Spleen (tissue), 11 donors: ENCODE measurements around the gene IFT88. TPM values are rescaled to one million over a fixed set of nuclear protein-coding genes. Genes with fewer than 3 reads are reported as not detected.

Experiments
- DNase-seq: peaks from one replicate; pipeline ENCODE4 v3.0.0-alpha.2; 2020
- H3K27ac ChIP-seq, 8 donors: fragments of 200-600 bp; sonication (generic) in 7 of 8; 1 replicate in 4 of 8; 2 replicates in 4 of 8; pipeline versions ENCODE4 v1.5.0 to v1.8.0; 2016 to 2021; ENCODE audit warnings: inconsistent platforms in 4 of 8, mild to moderate bottlenecking in 4 of 8, moderate library complexity in 1 of 8
- H3K27me3 ChIP-seq, 7 donors: fragments of 200-600 bp; sonication (generic) in 6 of 7; replicated peaks in 1 of 7; 1 replicate in 4 of 7; 2 replicates in 3 of 7; pipeline versions ENCODE4 v1.5.0 to v1.8.0; 2016 to 2021; ENCODE audit warnings: inconsistent platforms in 3 of 7, mild to moderate bottlenecking in 1 of 7
- H3K36me3 ChIP-seq, 6 donors: fragments of 200-600 bp; sonication (generic) in 5 of 6; 1 replicate in 4 of 6; 2 replicates in 2 of 6; pipeline versions ENCODE4 v1.5.0 to v1.8.0; 2016 to 2021; ENCODE audit warnings: inconsistent platforms in 2 of 6
- H3K4me1 ChIP-seq, 6 donors: fragments of 200-600 bp; sonication (generic) in 5 of 6; 1 replicate in 3 of 6; 2 replicates in 3 of 6; pipeline versions ENCODE4 v1.5.0 to v1.8.0; 2016 to 2021; ENCODE audit warnings: inconsistent platforms in 3 of 6
- H3K4me3 ChIP-seq, 8 donors: fragments of 200-600 bp; sonication (generic) in 7 of 8; 1 replicate in 4 of 8; 2 replicates in 4 of 8; pipeline versions ENCODE4 v1.5.0 to v1.8.0; 2016 to 2021; ENCODE audit warnings: inconsistent platforms in 4 of 8, mild to moderate bottlenecking in 4 of 8, moderate library complexity in 2 of 8
- H3K9me3 ChIP-seq, 8 donors: fragments of 200-600 bp; sonication (generic) in 7 of 8; 1 replicate in 4 of 8; 2 replicates in 4 of 8; pipeline versions ENCODE4 v1.5.0 to v1.8.0; 2016 to 2021; ENCODE audit warnings: inconsistent platforms in 4 of 8
- CTCF ChIP-seq, 11 experiments: fragments of 200-600 bp in 7 of 11; fragments of 450-650 bp in 4 of 11; sonication (generic) in 4 of 11; IDR thresholded peaks in 8 of 11; conservative IDR thresholded peaks in 3 of 11; 1 replicate in 7 of 11; 2 replicates in 4 of 11; pipeline versions ENCODE4 v1.4.0 to v1.8.0; 2016 to 2021; ENCODE audit warnings: antibody characterized with exemption in 11 of 11, inconsistent platforms in 4 of 11, mild to moderate bottlenecking in 1 of 11
- POLR2A ChIP-seq, 3 donors: fragments of 450-650 bp; IDR thresholded peaks; one replicate each; pipeline ENCODE4 v1.5.1; 2017; ENCODE audit warnings: antibody characterized with exemption in 3 of 3, mild to moderate bottlenecking in 1 of 3
- POLR2AphosphoS5 ChIP-seq, 3 donors: sonication (generic); formaldehyde crosslinking; IDR thresholded peaks; one replicate each; pipeline ENCODE4 v1.5.1; 2017; ENCODE audit warnings: antibody characterized with exemption in 3 of 3
- WGBS, 5 donors: extraction: QIAGEN DNeasy Blood & Tissue Kit in 3 of 5; methylation state at CpG; one replicate each; pipeline versions ENCODE4 v1.1.5 to v1.1.7; 2013 to 2018; 5-methylcytosine and 5-hydroxymethylcytosine counted together
- intact Hi-C: fragments of 100-400 bp; cut with DNase I; formaldehyde crosslinking; loops from one replicate; pipeline ENCODE4 v1.15.0; 2023; ENCODE audit warnings: low total_unique reads
- polyA plus RNA-seq, 3 donors: library from polyadenylated mRNA; stranded (reverse); fragments of 200-250 nt; gene quantifications; one replicate each; pipeline ENCODE4 v1.2.1, GENCODE V29; 2013
- total RNA-seq, 7 donors: library from RNA; depleted of rRNA in 3 of 7; stranded (reverse); fragments of >200 nt in 3 of 7; fragmentation: NEBNext Ultra II Directional in 4 of 7; extraction: Animal tissue kit (Norgen Biotek cat#: 25700) in 4 of 7; gene quantifications; one replicate each; pipeline versions ENCODE4 v1.1.0 to v1.2.1, GENCODE V29; 2016 to 2021
- donor health status: healthy with polysubstance abuse.
- donor health status: DM: no; HTN: no; CAD: no; lungs with moderate emphysema.
- donor health status: DM: no; HTN: no; CAD: no.
- donor health status: Bipolar disorder and iron deficiency.
- donor health status: healthy.
- donor health status: DM: no; HTN: no; CAD: no.
- donor health status: DM: yes; HTN: yes; CAD: no.

The IFT88 gene
- total and polyA plus RNA-seq, 10 donors = 7.7 to 25.5 (median 13.6) TPM

DNA sequence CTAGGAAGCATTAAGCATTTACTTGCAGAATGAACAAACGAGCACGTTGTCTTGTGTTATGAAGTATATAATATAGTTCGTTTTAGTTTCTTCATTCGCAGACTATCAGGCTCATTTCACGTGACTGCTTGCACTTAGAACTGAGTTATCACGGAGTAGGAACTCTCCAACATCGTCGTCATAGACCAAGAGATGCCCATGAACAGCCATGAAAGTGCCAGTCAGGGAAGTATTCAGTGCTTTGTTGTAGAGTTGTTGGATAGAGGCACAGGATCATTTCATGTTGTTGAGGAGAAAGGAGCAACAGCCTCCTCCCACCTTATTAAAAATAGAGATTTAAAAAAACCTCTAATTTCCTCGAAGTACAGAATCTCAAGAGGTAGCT, 135.6 kb downstream of the IFT88 start:
- Histone ChIP-seq H3K36me3 (no peaks in the 10 kb centered on the region), H3K27ac (no peak overlapping the region), H3K9me3 (no peaks in the 10 kb centered on the region), H3K4me1 (peaks cover 0 to 26% (median 18%) of the 10 kb centered on the region in 6 donors), H3K27me3 (peaks cover 0 to 52% (median 34%) of the 10 kb centered on the region in 7 donors), H3K4me3 (peak overlapping the region in 7 of 8 donors; percentile 53 to 84 (median 65))
- 14 to 38% (median 20%) methylated on average over 9 of the region's 9 CpGs for WGBS, 5 donors
- no peak for TF ChIP-seq POLR2AphosphoS5 (IDR thresholded peaks at IDR 0.05)
- no peak for TF ChIP-seq POLR2A (IDR thresholded peaks at IDR 0.05)
- no peak for TF ChIP-seq CTCF (IDR thresholded peaks at IDR 0.05 in 8 of 11, conservative IDR thresholded peaks at IDR 0.05 in 3 of 11)
- DNase-seq = no peak
- intact Hi-C loops = loop anchor here (10.0 kb wide), 1 partner anchor 208 kb away; no protein-coding TSS in a partner anchor

DNA sequence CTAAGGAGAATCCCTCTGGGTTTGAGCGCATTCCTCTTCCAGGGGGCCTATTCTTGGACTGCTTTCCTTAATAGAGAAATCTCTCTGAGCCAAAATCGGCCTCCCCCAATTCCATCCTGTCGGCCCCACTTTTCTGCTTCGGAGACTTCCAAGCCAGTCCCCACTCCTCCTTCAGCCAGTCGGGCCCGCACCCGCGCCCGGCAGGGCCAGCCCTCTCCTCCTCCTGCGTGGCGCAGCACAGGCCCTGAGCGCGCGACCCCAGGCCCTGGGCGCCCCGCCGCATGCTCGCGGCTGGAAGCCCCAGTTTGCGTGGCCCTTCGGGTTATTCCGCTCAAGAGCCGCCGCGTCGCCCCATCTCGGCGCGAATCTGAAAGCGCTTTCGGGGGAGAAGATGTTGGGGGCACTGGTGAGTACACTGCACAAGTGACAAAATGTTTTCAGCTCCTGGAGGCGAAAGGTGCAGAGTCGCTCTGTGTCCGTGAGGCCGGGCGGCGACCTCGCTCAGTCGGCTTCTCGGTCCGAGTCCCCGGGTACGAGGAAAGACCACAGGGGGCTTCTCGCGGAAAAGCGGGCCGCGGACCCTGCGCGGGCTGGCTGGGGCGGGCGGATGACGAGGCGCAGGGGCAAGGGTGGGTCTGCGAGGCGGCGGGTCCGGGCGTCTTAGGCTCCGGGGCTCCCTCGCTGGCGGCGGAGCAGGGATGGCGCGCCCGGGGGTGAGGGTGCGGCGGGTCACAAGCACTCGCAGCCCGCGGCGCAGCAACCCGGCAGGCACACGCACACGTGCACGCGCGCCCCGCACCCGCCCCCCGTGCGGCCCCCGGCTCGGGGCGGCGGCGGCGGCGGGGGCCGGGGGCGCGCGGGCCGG, 136.2 kb downstream of the IFT88 start, which contains the start of gene IL17D:
Gene IL17D (plus strand): TSS at position 785 of the 865 bp plus-strand sequence. CDS start 303 bp downstream, outside the sequence.
- H3K27me3 ChIP-seq = peaks cover 0 to 52% (median 34%) of the 10 kb centered on the region in 7 donors
- no peaks in the 10 kb centered on the region for H3K36me3 ChIP-seq
- H3K9me3 ChIP-seq = no peaks in the 10 kb centered on the region
- intact Hi-C loops = loop anchor here (10.0 kb wide), 1 partner anchor 208 kb away; no protein-coding TSS in a partner anchor
- DNase-seq = peak; percentile 85
- WGBS, 5 donors = 0 to 5% (median 1%) methylated on average over 9 to 94 of the region's 94 CpGs
- H3K4me1 ChIP-seq = peaks cover 0 to 26% (median 18%) of the 10 kb centered on the region in 6 donors
- peak within 1 kb of the TSS in 2 of 8 donors; percentile 10 to 51 for H3K27ac ChIP-seq
- peak within 1 kb of the TSS; percentile 49 to 84 (median 62) for H3K4me3 ChIP-seq
- no peak for TF ChIP-seq CTCF (IDR thresholded peaks at IDR 0.05 in 8 of 11, conservative IDR thresholded peaks at IDR 0.05 in 3 of 11)
- TF ChIP-seq POLR2AphosphoS5 (IDR thresholded peaks at IDR 0.05) = peak in 1 of 3 donors; percentile 37
- TF ChIP-seq POLR2A (IDR thresholded peaks at IDR 0.05) = no peak

DNA sequence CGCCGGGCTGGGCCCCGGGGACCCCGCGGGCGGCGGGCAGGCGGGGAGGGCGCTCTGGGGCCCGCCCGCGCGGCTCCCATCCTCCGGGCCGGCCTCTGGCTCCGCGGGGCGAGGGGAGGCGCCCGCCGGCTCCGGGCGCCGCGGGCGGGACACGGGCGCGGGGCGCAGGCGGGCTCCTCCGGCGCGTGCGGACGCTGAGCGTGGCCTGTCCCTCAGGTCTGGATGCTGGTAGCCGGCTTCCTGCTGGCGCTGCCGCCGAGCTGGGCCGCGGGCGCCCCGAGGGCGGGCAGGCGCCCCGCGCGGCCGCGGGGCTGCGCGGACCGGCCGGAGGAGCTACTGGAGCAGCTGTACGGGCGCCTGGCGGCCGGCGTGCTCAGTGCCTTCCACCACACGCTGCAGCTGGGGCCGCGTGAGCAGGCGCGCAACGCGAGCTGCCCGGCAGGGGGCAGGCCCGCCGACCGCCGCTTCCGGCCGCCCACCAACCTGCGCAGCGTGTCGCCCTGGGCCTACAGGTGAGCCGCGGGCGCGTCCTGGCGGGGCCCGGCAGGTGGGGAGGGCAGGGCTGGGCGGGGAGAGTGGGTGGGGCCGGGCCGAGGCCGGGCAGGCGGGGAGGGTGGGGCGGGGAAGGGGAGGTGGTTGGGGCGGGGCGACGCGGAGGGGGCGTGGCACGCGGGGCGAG, 137.0 kb downstream of the IFT88 start:
- WGBS, 5 donors = 1 to 2% (median 1%) methylated on average over 21 to 97 of the region's 98 CpGs; no CpG with 5 or more reads in 1 of the 5 donors

More for the DNA sequence above, 137.0 kb downstream of the IFT88 start:
- Histone ChIP-seq H3K27me3 (peaks cover 0 to 46% (median 32%) of the 10 kb centered on the region in 7 donors), H3K4me1 (peaks cover 0 to 26% (median 18%) of the 10 kb centered on the region in 6 donors), H3K4me3 (peak overlapping the region; percentile 20 to 84 (median 50)), H3K36me3 (no peaks in the 10 kb centered on the region), H3K9me3 (no peaks in the 10 kb centered on the region), H3K27ac (peak overlapping the region in 1 of 8 donors; percentile 51)
- TF ChIP-seq POLR2A (IDR thresholded peaks at IDR 0.05) (no peak), POLR2AphosphoS5 (IDR thresholded peaks at IDR 0.05) (peak; percentile 15 to 59 (median 57)), CTCF (IDR thresholded peaks at IDR 0.05 in 8 of 11, conservative IDR thresholded peaks at IDR 0.05 in 3 of 11) (peak in 8 of 11 experiments; percentile 9 to 77 (median 65))
- intact Hi-C loops = loop anchor here (10.0 kb wide), 1 partner anchor 209 kb away; no protein-coding TSS in a partner anchor
- DNase-seq = peak; percentile 95
